CD1c-positive myeloid dendritic cell (primary cell): ENCODE data around the gene MAN1B1.

Source experiments
- DNase-seq: peaks from one replicate; pipeline ENCODE4 v3.0.0-alpha.2; 2016; ENCODE audit errors: extremely low spot score

The MAN1B1 gene

DNA sequence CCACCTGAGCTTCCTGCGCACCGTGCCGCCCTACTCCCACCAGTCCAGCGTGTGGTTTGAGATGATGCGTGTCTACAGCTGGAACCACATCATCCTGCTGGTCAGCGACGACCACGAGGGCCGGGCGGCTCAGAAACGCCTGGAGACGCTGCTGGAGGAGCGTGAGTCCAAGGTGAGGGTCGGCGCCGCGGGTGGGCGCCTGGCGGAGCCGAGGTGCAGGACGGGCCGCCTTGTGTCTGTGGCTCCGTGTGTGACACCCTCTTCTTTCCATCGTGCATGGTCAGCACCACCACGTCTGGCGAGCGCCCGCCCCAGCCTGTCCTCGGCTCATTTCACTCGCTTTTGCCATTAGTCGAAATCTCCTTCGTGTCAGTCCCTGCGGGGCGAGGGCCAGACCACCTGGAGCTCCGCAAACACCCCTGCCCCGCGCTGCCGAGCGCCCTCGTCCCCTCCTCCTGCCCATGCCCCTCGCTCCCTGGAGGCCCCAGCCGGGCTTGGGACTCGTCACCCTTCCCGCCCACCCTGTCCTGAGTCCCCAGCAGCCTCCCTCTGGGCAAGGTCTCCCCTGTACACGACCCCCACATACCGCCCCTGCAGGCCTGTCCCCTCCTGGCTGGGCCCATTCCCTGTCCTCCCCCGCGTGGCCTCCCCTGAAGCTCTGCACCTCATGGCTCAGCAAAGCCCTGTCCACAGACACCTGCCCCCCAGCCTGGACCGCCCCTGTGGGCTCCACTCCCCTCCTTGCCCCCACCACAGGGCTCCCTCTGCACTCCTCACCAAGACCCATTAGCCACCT, 59.1 kb downstream of the MAN1B1 start:
- DNase-seq, result no peak

DNA sequence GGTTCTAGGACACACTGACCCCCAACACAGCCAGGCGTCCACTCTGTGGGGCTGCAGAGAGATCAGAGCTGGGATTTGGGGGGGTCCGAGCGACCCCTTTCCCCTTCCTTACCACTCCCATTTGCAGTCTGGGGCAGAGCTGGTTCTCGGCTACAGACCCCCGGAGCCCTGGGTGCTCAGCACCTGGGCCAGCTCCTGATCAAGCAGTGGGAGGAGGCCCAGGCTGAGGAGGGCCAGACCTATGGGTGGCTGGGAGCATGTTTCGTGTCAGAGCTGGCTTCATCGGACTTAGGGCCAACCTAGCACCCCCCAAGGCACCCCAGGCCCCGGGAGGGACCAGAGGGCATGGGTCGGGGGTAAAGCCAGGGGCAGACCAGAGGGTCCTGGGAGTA, 59.7 kb downstream of the MAN1B1 start:
- DNase-seq, result no peak

DNA sequence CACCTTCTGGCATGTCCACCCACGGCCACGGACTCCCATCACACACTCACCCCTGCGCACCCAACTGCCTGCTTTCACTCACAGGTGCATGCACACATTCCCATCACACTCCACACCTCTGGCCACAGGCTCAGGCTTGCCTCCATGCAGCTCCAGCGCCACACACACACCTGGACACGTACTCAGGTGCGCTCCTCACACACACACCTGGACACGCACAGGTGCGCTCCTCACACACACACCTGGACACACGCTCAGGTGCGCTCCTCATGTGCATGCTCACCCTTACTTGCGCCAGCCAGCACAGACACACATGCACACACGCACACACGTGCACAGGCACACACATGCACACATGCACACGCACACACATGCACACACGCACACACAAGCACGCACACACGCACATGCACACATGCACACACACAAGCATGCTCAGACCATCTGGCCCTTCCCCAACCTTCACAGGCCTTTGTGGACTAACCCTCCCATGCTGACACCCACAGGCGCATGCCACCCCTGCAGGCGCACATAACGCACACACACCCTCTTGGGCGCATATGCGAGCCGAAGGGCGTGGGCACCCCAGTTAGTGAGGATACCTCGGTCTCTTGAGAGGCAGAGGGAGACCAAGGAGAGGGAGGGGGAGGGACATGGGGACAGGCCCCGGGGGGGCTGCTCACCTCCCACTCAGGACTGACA, 60.5 kb downstream of the MAN1B1 start:
- no peak for DNase-seq

DNA sequence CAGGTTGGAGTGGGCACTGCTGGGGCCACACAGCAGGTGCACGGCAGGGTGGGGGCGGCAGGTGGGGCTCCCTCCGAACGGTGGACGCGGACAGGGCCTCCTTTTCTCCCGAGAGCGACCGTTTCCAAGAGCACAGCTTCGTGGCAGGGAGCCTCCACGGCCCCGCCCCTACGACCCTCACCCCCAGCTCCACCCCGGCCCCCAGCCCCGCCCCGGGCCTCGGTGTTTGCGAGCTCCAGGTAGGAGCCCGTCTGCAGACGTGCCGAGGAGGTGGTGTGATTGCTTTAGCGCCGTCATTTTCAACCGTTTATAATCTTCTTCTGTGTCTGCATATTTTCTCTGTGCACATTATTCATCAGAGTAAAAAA, 61.0 kb downstream of the MAN1B1 start:
- DNase-seq, result no peak

DNA sequence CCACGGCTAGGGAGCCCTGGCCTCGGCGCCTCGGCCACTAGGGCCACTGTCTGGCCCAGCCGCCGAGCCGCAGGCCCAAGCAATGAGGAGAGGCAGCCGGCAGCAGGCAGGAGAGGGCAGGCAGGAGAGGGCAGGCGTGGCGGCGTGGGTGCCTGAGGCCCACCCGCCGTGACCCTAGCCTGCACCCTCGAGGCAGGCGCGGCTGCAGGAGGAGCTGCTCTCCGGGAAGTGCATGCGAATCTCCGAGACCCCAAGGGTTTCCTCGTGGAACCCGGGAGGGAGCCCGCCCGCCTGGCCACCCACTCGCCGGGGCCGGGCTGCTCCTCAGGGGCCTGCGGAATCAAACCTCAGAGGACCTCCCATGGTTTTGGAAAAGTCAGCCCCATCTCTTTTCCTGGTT, 61.5 kb downstream of the MAN1B1 start:
- no peak for DNase-seq

DNA sequence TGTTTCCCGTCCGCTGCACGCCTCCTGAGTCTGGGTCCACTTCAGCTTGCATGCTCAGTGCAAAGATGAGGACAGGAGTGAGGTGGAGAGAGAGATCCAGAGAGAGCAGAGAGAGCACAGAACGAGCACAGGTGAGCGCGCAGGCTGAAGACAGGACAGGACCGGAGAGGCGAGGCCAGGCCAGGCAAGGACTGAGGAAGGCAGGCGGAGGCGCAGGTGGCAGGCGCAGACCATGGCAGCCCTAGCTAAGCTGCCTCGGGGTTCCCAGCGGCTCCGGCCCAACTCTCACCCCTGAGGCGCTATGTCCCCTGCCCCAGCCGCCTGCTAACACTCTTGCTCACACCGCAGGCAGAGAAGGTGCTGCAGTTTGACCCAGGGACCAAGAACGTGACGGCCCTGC, 61.9 kb downstream of the MAN1B1 start:
- no peak for DNase-seq

DNA sequence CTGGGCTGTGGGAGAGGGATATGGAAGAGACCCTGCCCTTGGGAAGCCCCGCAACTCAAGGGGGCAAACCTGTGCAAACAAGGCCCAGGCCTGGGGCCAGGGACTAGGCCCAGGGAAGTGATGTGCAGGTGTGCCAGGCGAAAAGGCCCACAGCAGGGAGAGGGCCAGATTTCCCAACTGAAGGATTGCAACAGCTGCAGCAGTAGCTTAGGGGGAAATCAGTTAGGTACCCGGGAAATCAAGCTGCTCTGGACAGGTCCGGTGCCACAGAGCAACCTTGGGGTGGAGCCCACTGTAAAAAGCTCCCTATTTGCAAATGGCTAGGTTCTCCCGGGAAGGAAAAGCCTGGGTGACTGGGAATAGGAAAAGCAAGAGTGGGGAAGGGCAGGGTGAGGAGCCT, 62.6 kb downstream of the MAN1B1 start:
- no peak for DNase-seq

DNA sequence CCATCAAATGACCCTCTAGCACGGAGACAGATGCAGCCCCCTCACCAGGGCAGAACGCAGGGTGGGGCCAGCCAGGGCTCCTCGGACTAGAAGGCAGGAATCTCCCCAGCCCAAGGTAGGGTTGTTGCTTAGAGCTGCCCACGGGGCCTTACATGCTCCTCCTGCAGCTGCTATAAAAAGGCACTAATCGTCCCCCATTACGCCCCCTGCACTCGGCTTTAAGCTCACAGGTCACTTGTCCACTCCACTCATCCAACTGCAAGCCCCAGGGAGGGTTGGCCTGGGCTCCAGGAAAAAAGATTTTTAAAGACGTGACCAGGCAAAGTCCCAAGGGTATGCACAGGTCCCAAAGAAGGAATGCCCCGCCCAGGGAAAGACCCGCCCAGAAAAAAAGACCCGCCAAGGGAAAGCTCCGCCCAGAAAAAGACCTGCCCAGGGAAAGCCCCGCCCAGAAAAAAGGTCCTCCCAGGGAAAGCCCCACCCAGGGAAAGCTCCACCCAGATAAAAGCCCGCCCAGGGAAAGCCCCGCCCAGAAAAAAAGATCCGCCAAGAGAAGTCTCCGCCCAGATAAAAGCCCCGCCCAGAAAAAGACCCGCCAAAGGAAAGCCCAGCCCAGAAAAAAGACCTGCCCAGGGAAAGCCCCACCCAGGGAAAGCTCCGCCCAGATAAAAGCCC, 63.3 kb downstream of the MAN1B1 start:
- no peak for DNase-seq

DNA sequence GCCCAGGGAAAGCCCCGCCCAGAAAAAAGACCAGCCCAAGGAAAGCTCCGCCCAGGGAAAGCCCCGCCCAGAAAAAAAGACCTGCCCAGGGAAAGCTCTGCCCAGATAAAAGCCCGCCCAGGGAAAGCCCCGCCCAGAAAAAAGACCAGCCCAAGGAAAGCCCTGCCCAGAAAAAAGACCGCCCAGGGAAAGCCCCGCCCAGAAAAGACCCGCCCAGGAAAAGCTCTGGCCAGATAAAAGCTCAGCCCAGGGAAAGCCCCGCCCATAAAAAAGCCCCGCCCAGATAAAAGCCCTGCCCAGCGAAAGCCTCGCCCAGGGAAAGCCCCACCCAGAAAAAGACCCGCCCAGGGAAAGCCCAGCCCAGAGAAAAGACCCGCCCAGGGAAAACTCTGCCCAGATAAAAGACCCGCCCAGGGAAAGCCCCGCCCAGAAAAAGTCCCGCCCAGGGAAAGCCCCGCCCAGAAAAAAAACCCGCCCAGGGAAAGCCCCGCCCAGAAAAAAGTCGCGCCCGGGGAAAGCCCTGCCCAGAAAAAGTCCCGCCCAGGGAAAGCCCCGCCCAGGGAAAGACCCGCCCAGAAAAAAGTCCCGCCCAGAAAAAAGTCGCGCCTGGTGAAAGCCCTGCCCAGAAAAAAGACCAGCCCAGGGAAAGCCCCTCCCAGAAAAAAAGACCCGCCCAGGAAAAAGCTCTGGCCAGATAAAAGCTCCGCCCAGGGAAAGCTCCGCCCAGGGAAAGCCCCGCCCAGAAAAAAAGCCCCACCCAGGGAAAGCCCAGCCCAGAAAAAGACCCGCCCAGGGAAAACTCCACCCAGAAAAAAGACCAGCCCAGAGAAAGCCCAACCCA, 64.1 kb downstream of the MAN1B1 start:
- DNase-seq, result peak; percentile 67

DNA sequence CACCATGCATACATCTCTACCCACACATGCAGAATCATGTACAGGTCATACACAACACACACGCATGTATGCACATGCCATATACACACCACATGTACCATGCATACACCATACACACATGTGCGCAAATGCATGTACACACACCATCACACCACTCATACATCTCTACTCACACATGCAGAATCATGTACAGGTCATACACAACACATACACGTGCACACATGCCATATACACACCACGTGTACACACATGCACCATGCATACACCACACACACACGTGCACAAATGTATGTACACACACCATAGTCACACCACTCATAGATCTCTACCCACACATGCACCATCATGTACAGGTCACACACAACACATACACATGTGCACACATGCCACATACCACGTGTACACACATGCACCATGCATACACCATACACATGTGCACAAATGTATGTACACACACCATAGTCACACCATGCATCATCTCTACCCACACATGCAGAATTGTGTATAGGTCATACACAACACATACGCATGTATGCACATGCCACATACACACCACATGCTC, 66.1 kb downstream of the MAN1B1 start:
- no peak for DNase-seq

DNA sequence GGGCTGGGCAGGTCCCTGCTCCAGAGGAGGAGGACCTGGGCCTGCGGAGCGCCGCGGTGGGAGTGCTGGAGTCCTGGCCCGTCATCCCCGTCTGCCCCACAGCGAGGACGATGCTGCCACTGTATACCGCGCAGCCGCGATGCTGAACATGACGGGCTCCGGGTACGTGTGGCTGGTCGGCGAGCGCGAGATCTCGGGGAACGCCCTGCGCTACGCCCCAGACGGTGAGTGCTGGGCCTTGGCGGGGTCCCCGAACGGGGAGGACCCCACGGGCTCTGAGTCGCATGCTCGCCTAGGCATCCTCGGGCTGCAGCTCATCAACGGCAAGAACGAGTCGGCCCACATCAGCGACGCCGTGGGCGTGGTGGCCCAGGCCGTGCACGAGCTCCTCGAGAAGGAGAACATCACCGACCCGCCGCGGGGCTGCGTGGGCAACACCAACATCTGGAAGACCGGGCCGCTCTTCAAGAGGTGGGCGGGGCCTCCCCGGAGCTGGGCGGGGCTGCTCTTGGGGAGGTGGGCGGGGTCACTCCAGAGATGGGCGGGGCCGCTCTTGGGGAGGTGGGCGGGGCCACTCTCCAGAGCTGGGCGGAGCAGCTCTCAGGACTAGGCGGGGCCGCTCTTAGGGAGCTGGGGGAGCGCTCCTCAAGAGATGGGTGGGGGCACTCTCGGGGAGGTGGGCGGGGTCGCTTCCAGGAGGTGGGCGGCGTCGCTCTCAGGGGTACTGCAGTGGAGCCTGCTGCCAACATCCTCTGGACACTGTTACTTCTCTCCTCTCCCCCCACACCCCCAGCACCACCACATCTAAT, 70.0 kb downstream of the MAN1B1 start:
- DNase-seq, result peak; percentile 88

DNA sequence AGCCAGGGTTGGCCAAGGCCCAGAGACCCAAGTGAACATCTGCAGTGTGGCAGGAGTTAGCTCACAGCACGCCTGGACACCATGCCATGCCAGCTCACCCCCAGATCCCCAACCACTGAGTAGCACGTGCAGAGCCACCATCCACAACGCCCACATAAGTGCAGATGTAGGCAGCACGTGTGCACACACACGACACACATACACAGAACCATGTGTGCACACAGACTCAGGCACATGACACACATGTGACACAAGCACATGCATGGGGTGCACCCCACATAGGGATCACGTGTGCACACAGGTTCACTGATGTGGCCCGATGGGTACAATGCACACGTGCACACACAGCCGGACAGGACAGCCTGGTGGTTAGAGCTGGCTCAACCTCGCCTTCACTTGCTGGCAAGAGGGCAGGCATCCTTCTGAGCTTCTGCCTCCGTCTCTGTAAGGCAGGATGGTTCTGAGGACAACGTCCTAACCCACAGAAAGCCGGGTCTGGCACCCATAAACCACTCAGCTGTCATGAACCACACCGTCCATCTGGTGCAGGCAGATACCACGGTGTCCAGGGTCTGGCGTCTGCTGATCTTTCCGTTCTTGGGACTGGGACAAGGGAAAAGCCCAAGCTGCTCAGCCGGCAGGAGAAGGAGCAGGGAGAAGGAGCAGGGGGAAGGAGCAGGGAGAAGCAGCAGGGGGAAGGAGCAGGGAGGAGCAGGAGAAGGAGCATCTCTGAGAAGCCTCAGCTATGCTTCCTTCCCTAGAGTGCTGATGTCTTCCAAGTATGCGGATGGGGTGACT, 71.0 kb downstream of the MAN1B1 start:
- DNase-seq, result no peak

DNA sequence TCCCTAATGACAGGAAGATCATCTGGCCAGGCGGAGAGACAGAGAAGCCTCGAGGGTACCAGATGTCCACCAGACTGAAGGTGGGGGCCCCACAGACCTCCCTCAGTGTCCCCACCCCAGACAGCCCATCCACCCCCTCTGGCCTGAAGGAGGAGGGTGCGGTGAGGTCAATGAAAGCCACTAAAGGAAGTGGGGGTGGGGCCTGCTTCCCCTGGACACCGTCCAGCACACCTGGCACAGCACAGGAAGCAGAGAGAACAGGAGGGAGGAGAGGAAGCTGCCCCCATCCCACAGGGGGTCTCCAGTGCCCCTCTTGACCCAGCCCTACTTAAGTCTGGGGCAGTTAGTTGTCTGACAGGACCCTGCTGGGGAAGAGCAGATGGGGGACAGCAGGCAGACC, 71.8 kb downstream of the MAN1B1 start:
- no peak for DNase-seq
